ENCODE results near the gene YDJC.
"Not testable (repeated sequence)": the region's sequence is repeated elsewhere in the genome, so short reads cannot be mapped to it uniquely, and the experiment has no call there.

Gene YDJC

DNA sequence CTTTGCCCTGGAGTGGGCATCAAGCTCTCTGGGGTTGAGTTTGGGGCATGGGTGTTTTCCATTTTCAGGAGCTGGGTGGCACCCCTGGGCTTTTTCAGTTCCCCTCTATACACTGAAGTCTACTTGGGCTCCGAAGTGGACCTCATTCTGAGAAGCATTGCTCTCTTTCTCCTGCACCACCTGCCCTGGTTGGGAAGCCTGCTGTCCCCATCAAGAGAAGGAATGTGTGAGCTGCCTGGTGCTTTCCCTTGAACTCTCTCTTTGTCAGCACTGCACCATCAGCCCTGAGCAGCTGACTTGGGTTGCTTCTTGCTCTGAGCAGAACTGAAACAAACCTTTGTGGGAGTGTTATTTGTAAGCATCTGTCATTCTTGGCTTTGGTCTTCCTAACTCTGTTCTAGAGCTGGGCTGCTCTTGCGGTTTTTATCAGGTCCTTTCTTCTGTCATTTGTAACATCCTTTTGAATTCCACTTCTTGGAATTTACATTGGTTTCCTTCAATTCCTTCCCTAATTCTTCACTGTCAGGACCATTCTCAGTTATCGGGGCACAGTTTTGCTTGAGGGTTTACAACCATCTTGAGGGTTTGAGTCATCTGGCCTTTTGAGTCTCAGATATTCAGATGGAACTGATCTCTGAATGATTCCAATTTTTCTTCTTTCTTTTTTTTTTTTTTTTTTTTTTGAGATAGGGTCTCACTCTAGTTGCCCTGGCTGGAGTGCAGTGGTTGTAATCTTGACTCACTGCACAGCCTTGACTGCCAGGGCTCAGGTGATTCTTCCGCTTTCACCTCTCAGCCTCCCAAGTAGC is 41.8 kb downstream of the YDJC start:
- Mint-ChIP-seq H3K27ac (ENCODE audit: low read depth) (peak overlapping the region; percentile 54), H3K4me3 (peak overlapping the region; percentile 48), H3K4me1 (peaks cover 58% of the 10 kb centered on the region), H3K36me3 (ENCODE audit: insufficient read depth) (peaks cover 17% of the 10 kb centered on the region), H3K27me3 (no peaks in the 10 kb centered on the region), H3K9me3 (no peaks in the 10 kb centered on the region)
- ATAC-seq (replicated peaks; ENCODE audit: extremely low read depth, poor library complexity, severe bottlenecking), result peak; percentile 68
- DNase-seq (ENCODE audit: low spot score in 2 of 2), result no peak

DNA sequence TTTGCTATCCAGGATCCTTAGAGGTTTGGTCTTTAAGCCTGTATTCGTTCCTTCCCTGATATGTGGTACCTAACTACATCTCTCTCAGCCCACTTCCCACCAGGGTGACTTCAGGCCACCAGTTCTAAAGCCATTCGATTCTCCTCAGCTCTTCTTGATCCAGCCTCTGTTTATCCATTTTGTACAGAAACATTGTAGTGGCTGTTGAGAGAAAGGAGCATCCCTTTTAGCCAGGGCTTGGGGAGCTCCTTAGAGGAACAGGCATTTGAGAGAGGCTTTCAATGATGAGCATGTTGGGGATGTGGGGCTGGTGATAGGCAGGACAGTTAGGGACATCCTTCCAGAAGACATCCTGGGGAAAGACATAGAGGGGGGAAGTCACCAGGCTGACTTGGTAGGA is 44.4 kb downstream of the YDJC start:
- no peaks in the 10 kb centered on the region for H3K9me3 Mint-ChIP-seq
- no peaks in the 10 kb centered on the region for H3K27me3 Mint-ChIP-seq

GRCh38 chr22:21582801-21583740 is 46.8 kb downstream of the YDJC start:
- peak overlapping the region; percentile 50 for H3K27ac Mint-ChIP-seq (ENCODE audit: low read depth)
- H3K36me3 Mint-ChIP-seq (ENCODE audit: insufficient read depth), result peaks cover 5% of the 10 kb centered on the region
- ATAC-seq (replicated peaks; ENCODE audit: extremely low read depth, poor library complexity, severe bottlenecking) (no peak), DNase-seq (ENCODE audit: low spot score in 2 of 2) (no peak)
- peaks cover 54% of the 10 kb centered on the region for H3K4me1 Mint-ChIP-seq
- no peaks in the 10 kb centered on the region for H3K9me3 Mint-ChIP-seq
- H3K27me3 Mint-ChIP-seq, result no peaks in the 10 kb centered on the region
- peak overlapping the region; percentile 40 for H3K4me3 Mint-ChIP-seq

More for the DNA sequence above, 44.4 kb downstream of the YDJC start:
- ATAC-seq (replicated peaks; ENCODE audit: extremely low read depth, poor library complexity, severe bottlenecking) (no peak), DNase-seq (ENCODE audit: low spot score in 2 of 2) (no peak)
- Mint-ChIP-seq H3K4me3 (no peak overlapping the region), H3K36me3 (ENCODE audit: insufficient read depth) (peaks cover 8% of the 10 kb centered on the region), H3K4me1 (peaks cover 47% of the 10 kb centered on the region), H3K27ac (ENCODE audit: low read depth) (peak overlapping the region; percentile 2)

DNA sequence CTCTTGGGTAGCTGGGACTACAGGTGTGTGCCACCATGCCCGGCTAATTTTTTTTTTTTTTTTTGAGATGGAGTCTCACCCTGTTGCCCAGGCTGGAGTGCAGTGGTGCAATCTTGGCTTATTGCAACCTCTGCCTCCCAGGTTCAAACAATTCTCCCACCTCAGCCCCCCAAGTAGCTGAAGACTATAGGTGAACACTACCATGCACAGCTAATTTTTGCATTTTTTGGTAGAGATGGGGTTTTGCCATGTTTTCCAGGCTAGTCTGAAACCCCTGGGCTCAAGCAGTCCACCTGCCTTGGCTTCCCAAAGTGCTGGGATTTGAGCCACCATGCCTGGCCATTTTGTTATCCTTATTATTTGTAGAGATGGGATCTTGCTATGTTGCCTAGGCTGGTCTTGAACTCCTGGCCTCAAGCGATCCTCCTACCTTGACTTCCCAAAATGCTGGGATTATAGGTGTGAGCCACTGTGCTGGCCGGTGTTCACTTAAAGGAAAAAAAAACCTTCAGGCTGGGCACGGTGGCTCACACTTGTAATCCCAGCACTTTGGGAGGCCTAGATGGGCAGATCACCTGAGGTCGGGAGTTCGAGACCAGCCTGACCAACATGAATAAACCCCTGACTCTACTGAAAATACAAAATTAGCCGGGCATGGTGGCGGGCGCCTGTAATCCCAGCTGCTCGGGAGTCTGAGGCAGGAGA is 48.7 kb downstream of the YDJC start:
- H3K27me3 Mint-ChIP-seq; ATAC-seq (replicated peaks; ENCODE audit: extremely low read depth, poor library complexity, severe bottlenecking); DNase-seq (ENCODE audit: low spot score in 2 of 2); H3K9me3 Mint-ChIP-seq; H3K36me3 Mint-ChIP-seq (ENCODE audit: insufficient read depth); H3K27ac Mint-ChIP-seq (ENCODE audit: low read depth); H3K4me3 Mint-ChIP-seq: not testable (repeated sequence)
- H3K4me1 Mint-ChIP-seq, result peaks cover 51% of the 10 kb centered on the region

DNA sequence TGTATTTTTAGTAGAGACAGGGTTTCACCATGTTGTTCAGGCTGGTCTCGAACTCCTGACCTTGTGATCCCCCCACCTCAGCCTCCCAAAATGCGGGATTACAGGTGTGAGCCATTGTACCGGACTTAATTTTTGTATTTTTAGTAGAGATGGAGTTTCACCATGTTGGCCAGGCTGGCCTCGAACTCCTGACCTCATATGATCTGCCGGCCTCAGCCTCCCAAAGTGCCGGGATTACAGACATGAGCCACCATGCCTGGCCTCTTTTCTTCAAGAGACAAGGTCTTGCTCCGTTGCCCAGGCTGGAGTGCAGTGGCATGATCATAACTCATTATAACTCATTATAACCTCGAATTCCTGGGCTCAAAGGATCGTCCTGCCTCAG is 49.2 kb downstream of the YDJC start:
- not testable (repeated sequence) for ATAC-seq (replicated peaks; ENCODE audit: extremely low read depth, poor library complexity, severe bottlenecking); H3K36me3 Mint-ChIP-seq (ENCODE audit: insufficient read depth); H3K9me3 Mint-ChIP-seq; H3K27me3 Mint-ChIP-seq; DNase-seq (ENCODE audit: low spot score in 2 of 2); H3K4me3 Mint-ChIP-seq
- H3K4me1 Mint-ChIP-seq, result peaks cover 48% of the 10 kb centered on the region
- peak overlapping the region; percentile 68 for H3K27ac Mint-ChIP-seq (ENCODE audit: low read depth)

DNA sequence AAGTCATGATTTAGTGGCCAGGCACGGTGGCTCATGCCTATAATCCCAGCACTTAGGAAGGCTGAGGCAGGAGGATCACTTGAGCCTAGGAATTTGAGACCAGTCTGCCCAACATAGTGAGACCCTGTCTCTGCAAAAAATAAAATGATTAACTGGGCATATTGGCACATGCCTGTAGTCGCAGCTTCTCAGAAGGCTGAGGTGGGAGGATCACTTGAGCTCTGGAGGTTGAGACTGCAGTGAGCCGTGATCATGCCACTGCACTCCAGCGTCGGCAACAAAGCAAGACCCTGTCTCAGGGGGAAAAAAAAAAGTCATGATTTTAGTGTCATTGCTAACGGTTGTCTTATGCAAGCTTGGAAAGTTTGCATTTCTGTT is 50.4 kb downstream of the YDJC start:
- Mint-ChIP-seq H3K36me3 (ENCODE audit: insufficient read depth) (peaks cover 6% of the 10 kb centered on the region), H3K9me3 (no peaks in the 10 kb centered on the region), H3K4me3 (no peak overlapping the region), H3K27ac (ENCODE audit: low read depth) (peak overlapping the region; percentile 69), H3K4me1 (peaks cover 44% of the 10 kb centered on the region), H3K27me3 (no peaks in the 10 kb centered on the region)
- no peak for ATAC-seq (replicated peaks; ENCODE audit: extremely low read depth, poor library complexity, severe bottlenecking)
- DNase-seq (ENCODE audit: low spot score in 2 of 2), result no peak
